Hippocampal formation (tissue), 2 donors: ENCODE measurements around the gene WNT7B.

Source experiments
- DNase-seq, 2 donors: peaks; one replicate each; lab custom pipeline; 2025; lab: John Stamatoyannopoulos, UW

WNT7B gene

DNA sequence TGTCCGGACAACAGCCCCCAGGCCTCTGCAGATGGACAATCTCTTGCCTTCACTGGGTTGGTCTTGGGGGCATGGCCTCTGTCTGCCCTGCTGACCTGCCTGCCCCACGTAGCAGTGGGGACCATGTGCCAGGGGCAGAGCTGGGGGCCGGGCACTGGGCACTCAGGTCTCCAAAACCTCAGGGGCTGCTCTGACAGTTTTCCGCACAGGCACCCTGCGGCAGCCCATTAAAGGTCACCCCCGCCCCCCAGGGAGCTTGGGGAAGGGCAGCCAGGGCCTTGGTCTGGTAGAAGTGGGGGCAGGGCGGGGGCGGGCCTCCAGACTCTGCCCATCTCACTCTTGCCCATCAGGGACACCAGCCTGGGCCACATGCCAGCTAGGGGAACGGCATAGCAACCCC, 49.9 kb downstream of the WNT7B start:
- DNase-seq = no peak

DNA sequence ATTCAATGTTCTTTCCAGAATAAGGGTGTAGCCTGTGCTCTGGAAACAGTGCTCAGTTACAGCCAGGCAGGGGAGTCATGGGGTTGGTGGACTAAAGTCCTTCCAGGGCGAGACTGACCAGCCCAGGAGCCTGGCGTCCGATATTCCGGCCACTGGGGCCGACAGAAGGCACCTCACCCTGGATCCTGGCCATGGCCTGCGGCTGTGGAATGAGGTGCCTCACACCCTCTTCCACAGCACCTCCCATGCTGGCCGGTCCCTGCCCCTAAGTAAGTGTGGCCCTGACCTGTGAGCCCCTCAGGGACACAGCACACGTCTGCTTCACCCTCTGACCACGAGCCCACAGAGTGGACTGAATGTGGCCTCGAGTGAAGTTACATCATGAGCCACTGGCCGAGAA, 50.5 kb downstream of the WNT7B start:
- DNase-seq = no peak

DNA sequence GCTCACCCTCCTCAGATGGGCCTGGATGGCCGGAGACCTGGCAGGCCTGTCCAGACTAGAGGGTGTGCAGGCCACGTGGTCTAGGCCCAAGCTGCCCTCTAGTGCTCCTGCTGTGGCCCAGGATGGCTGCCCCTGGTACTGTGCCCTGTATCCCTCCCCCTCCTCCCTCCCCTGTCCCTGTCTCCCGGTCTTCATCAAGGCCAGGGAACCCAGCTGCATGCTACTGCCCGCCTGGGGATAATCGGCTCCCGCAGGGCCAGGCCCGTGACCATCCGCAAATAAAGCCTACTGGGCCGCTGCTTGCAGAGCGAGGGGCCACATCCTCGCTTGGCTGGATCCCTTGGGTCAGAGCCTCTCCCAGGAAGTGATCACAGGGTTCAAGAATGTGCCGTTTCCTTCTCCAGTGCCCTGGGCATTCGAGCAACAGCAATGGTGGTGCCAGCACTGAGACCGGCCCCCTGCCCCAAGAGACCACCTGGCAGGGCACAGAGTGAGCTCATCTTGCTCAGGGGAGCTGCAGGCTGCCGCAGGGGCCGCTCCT, 51.1 kb downstream of the WNT7B start:
- no peak for DNase-seq

DNA sequence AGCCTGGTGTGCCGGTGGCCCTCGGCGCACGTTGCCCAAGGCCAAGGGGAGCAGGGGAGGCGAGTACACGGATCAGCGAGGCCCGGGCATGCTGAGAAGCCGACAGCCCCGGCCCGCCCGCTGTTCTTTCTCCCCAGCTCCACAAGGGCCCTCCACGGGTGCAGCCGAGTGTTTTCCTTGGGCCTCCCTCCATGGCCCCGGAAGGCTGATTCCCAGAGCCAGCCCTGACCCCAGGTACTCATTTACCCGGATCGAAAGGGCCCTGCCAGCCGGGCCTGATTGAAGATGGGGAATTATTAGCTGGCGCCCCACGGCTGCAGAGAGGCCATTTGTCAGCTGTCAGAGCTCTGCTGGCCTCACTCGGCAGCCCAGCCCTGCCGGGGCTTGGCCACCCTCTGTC, 53.1 kb downstream of the WNT7B start:
- no peak for DNase-seq

GRCh38 chr22:45923212-45923611, 53.8 kb downstream of the WNT7B start:
- DNase-seq = no peak

DNA sequence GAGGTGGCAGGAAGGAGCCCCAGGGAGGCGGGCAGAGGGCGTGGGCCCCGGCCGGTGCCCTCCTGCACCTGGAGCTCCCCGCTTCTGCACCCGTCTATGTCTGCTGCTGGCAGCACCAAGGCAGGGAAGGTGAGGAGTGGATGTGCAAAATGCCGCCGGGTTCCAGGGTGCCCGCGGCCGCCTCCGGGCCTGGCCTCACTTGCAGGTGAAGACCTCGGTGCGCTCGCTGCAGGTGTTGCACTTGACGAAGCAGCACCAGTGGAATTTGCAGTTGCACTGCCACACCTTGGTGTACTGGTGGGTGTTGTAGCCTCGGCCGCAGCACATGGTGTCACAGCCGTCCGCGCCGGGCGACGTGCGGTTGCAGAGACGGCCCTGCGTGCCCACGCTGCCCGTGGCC, 54.3 kb downstream of the WNT7B start:
- no peak for DNase-seq

GRCh38 chr22:45922256-45922655, 54.7 kb downstream of the WNT7B start:
- no peak for DNase-seq

DNA sequence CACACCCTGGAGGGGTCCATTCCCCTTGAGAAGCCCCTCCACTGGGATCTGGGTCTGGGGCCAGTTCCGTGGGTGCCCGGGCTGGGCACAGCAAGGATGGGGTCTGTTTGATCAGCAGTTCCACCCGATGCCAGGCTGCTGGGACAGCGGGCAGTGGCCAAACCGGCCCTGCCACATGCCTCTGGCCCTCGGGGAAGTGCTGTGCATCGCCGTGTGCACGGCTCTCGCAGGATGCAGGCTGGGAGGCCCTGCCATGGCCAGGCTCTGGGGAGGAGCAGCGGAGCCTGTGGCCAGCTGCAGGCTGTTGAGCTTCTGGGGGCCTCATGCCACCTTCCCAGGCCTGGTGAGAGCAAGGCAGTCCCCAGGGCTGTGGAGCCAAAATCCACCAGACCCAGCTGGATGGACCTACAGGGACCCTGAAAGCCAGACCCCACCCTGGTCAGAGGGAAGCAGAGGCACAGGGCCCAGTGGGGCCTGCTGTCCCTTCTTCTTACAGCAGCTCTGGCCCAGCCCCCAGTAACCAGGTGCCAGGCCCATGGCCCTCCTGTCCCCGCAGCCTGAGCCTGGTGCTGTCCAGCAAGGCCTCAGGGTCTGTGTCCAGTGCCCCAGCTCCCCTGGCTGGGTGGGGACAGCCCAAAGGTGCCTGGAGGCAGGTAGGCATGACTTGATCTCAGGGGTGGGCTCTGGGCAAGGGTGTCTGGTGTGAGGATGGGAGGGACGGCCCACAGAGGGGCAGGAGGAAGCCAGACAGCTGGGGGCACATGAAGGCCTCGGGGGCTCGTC, 57.3 kb downstream of the WNT7B start:
- DNase-seq = no peak

GRCh38 chr22:45918459-45919370, 58.2 kb downstream of the WNT7B start:
- DNase-seq = no peak

DNA sequence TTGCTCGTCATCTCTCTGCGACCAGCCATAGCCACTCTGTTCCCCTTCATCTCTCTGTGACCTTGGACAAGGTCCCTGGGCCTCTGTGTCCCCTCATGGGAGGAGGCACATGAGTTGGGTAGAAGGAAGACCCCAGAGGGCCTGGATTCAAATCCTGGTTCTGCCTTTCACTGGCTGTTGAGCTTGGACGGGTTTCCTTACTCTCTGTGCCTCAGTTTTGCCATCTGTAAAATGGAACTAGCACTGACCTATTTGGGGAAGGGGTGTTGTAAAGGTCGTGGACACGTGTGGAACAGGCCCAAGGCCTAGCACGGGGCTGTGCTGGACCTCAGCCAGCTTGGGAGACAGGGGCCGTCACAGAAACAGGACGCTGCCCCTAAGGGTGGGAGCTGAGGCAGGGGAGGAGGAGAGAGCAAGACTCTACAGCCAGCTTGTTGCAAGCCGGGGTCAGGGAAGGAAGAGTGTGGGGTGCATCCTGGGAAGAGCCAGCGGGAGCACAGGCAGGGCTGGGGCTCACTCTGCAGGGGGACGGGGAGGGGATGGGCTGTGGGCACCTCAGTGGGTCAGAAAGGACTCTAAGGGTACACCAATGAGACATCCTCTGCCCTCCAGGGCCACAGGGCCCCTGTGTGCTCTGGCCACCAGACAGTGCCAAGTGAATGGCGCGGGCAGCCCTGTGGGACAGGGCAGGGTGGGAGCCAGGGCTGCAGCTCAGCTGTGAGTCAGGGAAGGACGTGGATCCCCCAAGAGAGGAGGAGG, 59.1 kb downstream of the WNT7B start:
- no peak for DNase-seq

GRCh38 chr22:45917146-45917545, 59.8 kb downstream of the WNT7B start:
- no peak for DNase-seq

DNA sequence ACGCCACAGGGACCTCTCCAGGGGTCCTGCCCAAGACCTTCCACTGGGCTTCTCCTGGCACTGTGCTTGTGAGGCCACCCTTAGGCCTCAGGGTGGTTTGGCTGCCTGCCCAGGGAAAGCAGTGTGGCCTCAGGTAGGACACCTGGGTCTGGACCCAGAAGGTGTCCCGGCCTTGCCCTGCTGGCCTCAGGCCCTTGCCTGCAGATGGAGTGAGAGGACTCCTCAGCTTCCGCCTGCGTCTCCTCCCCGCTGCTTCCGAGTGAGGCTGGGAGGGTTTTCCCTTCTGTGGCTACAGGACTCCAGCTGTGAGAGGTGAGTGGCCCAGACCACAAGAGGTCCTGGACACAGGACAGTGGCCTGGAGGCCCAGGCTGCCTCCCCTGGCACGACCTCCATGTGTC, 60.4 kb downstream of the WNT7B start:
- no peak for DNase-seq

- DNase-seq = no peak
Observed at GRCh38 chr22:45915841-45916240, 61.1 kb downstream of the WNT7B start.

DNA sequence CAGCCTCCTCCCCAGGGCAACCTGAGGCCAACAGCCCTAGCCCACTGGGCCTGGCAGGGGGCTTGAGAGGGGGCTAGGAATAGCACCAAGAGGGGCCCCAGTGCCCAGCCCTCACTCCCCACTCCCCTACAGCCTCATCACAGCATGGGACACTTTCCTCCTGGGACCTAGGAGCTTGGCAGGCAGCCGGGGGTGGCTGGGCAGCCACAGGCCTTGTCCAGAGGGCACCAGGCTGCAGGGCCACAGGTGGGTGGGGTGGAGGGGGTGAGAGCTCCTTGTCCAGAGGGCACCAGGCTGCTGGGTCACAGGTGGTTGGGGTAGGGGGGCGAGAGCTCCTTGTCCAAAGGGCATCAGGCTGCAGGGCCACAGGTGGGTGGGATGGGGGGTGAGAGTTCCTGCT, 61.8 kb downstream of the WNT7B start:
- DNase-seq = no peak

- DNase-seq = no peak
Observed at GRCh38 chr22:45914309-45914708, 62.7 kb downstream of the WNT7B start.

- DNase-seq = no peak
Observed at GRCh38 chr22:45912910-45913309, 64.1 kb downstream of the WNT7B start.

DNA sequence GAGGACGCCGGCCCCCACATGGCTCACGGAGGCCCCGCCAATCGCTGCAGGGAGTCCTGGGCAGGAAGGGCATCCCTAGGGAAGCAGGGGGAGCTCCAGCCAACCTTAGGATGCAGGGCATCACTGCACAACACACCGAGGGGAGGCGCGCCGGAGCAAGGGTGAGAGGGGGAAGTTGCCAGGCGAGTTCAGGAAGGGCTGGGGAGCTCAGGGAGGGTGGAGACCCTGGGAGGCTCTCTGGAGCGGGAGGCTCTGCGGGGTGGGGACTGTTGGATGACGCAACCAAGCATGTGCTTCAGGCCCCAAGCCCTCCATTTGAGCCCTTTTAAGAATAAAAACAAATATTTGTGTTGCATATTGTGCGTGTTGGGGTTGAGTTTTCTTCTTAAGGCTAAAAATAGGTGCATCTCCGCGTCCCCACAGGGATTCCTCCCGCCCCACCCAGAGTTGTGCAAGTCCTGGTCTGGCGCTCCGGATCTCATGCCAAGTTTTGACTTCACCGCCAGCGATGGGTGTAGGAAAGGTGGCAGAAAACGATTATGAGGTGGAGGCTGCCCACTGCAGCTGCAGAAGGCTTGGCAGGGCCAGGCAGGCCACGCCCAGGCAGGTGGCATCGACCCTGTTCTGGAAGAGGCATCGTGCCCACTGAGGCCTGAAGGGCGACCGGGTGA, 65.2 kb downstream of the WNT7B start:
- no peak for DNase-seq

DNA sequence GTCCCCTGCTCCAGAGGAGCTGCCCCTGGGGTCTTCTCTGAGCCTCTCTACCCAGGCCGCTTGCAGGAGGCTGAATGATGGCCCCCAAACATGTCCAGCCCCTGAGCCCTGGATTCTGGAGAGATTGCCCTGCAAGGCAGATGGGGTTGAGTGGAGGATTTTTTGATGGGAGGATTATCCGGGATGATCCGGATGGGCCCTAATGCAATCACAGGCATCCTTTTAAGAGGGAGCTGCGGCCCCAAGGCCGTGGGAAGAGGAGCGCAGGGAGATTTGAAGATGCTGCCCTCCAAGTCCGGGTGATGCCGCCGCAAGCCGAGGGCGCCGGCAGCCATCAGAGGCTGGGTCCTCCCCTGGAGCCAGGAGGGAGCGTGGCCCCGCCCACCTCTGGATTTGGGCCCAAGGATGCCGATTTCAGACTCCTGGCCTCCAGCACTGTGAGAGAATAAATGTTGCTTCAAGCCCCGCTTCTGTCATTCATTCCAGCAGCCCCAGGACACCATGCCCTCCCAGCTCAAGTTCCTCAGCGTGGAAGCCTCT, 66.0 kb downstream of the WNT7B start:
- DNase-seq = no peak

GRCh38 chr22:45908961-45909360, 68.0 kb downstream of the WNT7B start:
- DNase-seq = no peak

GRCh38 chr22:45907996-45908395, 69.0 kb downstream of the WNT7B start:
- DNase-seq = no peak

DNA sequence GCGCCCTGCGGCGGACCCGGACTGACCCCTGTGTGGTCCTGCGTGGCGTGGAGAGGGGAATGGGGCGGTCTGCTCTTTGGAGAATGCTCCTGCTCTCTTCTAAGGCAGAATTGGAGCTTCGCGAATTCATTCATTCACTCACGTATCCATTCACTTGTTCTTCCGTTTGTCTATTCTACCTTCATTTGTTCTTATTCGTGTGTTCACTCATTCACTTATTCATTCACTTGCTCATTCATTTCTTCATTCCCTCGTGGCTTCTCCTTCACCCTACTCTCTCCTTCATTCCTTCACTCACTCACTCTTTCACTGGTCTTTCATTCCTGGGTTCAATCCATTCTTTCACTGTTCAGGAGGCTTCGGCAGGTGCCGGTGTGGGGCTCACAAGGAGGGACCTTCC, 69.6 kb downstream of the WNT7B start:
- DNase-seq = no peak
